GM12878 (cell line): ENCODE data around the gene STAT5A. TPM values are rescaled to one million over a fixed set of nuclear protein-coding genes. Genes with fewer than 3 reads are reported as not detected.

Source experiments
- ATAC-seq: fragments of 200-7000 bp; cut with Tn5 transposase; 3 replicates; pipeline ENCODE4 v1.9.1; 2020; ENCODE audit warnings: mild to moderate bottlenecking, moderate library complexity
- BruUV-seq: library from RNA; stranded (reverse); fragments of 400-500 nt; replicated peaks from 2 replicates; lab custom pipeline; 2021; lab: Mats Ljungman, UMichigan
- CTCF ChIA-PET: fragments of 300-600 bp; sonication (Branson Sonifier 250); formaldehyde crosslinking; extraction: SDS; loops from one replicate; lab custom pipeline; 2021; ENCODE audit warnings: inconsistent platforms; lab: Yijun Ruan, JAX
- POLR2A ChIA-PET: fragments of 350-600 bp; formaldehyde crosslinking; extraction: SDS; loops from one replicate; lab custom pipeline; 2021; ENCODE audit warnings: inconsistent platforms; lab: Charles Lee
- RAD21 ChIA-PET: fragments of 300-600 bp; sonication (Branson Sonifier 250); formaldehyde crosslinking; loops from one replicate; lab custom pipeline; 2023; ENCODE audit warnings: antibody characterized with exemption; ENCODE audit not compliant: unreplicated experiment; lab: Charles Lee
- SMC1A ChIA-PET: fragments of 300-600 bp; sonication (Branson Sonifier 250); formaldehyde crosslinking; loops from one replicate; lab custom pipeline; 2023; ENCODE audit not compliant: unreplicated experiment, uncharacterized antibody; lab: Charles Lee
- DNase-seq: peaks from one replicate; pipeline ENCODE4 v3.0.0-alpha.2; 2011; ENCODE audit warnings: low read depth, low spot score
- FAIRE-seq: peaks from 3 replicates; lab custom pipeline; 2011; peaks lifted over from hg19 to GRCh38; lab: Jason Lieb, UNC
- H2AFZ ChIP-seq: 2 replicates; pipeline ENCODE4 v1.6.0; 2011; ENCODE audit warnings: low read depth, low read length, control low read depth; ENCODE audit not compliant: control insufficient read depth
- H3K27ac ChIP-seq: 2 replicates; pipeline ENCODE4 v1.5.1; 2011; ENCODE audit warnings: control low read depth; ENCODE audit not compliant: control insufficient read depth, insufficient read depth
- H3K27me3 ChIP-seq, 2 experiments: replicated peaks in 1 of 2; 2 replicates each; pipeline versions ENCODE4 v1.6.0 to v1.6.1; 2011; ENCODE audit warnings: low read length in 1 of 2; ENCODE audit not compliant: control insufficient read depth in 2 of 2, insufficient read depth in 2 of 2
- H3K36me3 ChIP-seq, 2 experiments: 2 replicates each; pipeline ENCODE4 v1.5.1; 2011; ENCODE audit warnings: low read length in 1 of 2; ENCODE audit not compliant: control insufficient read depth in 2 of 2, insufficient read depth in 2 of 2
- H3K4me1 ChIP-seq: 2 replicates; pipeline ENCODE4 v1.6.1; 2011; ENCODE audit warnings: mild to moderate bottlenecking, low read length, moderate library complexity, mixed read lengths; ENCODE audit not compliant: control insufficient read depth, insufficient read depth
- H3K4me2 ChIP-seq: 2 replicates; pipeline ENCODE4 v1.6.0; 2011; ENCODE audit warnings: control low read depth; ENCODE audit not compliant: control insufficient read depth, insufficient read depth
- H3K4me3 ChIP-seq: fragments of 200-600 bp; sonication (generic); 2 replicates; pipeline ENCODE4 v1.5.1; 2016
- H3K79me2 ChIP-seq: 2 replicates; pipeline ENCODE4 v1.6.0; 2011; ENCODE audit warnings: low read length; ENCODE audit not compliant: control insufficient read depth, insufficient read depth
- H3K9ac ChIP-seq: 2 replicates; pipeline ENCODE4 v1.8.0; 2011; ENCODE audit warnings: low read length, control low read depth, mixed read lengths; ENCODE audit not compliant: control insufficient read depth, insufficient read depth
- H3K9me3 ChIP-seq: replicated peaks from 3 replicates; pipeline ENCODE4 v1.5.1; 2011; ENCODE audit warnings: mild to moderate bottlenecking, low read length; ENCODE audit not compliant: control insufficient read depth, insufficient read depth
- H4K20me1 ChIP-seq: 2 replicates; pipeline ENCODE4 v1.6.0; 2011; ENCODE audit not compliant: control insufficient read depth, insufficient read depth
- ATF2 ChIP-seq: IDR thresholded peaks from 2 replicates; pipeline ENCODE4 v1.6.1; 2012; ENCODE audit warnings: low read length, inconsistent platforms
- BRCA1 ChIP-seq: IDR thresholded peaks from 2 replicates; pipeline ENCODE4 v1.6.1; 2011; ENCODE audit warnings: low read depth, low read length, improper control_type of control experiment
- CBX5 ChIP-seq: sonication (generic); IDR thresholded peaks from 2 replicates; pipeline ENCODE4 v1.6.1; 2016; ENCODE audit warnings: low read depth, moderate library complexity, mild to moderate bottlenecking, inconsistent platforms
- CTCF ChIP-seq, 3 experiments: IDR thresholded peaks in 2 of 3; conservative IDR thresholded peaks in 1 of 3; 2 replicates each; pipeline ENCODE4 v1.5.1; 2011; ENCODE audit warnings: low read depth in 3 of 3, low read length in 3 of 3, mild to moderate bottlenecking in 3 of 3, control low read depth in 2 of 3, moderate library complexity in 2 of 3, inconsistent platforms in 1 of 3, mixed read lengths in 1 of 3; ENCODE audit not compliant: control insufficient read depth in 2 of 3, insufficient read depth in 1 of 3; ENCODE audit errors: extremely low read depth in 1 of 3
- ETV6 ChIP-seq, 2 experiments: fragments of 450-650 bp in 1 of 2; IDR thresholded peaks in 1 of 2; conservative IDR thresholded peaks in 1 of 2; 2 replicates each; pipeline ENCODE4 v1.6.1; 2014; ENCODE audit warnings: antibody characterized with exemption in 1 of 2, borderline replicate concordance in 1 of 2, low read depth in 1 of 2, mild to moderate bottlenecking in 1 of 2, moderate library complexity in 1 of 2
- NBN ChIP-seq: fragments of 450-650 bp; IDR thresholded peaks from 2 replicates; pipeline ENCODE4 v1.6.1; 2016
- PAX8 ChIP-seq: fragments of 450-650 bp; IDR thresholded peaks from 2 replicates; pipeline ENCODE4 v1.6.1; 2017; ENCODE audit warnings: mild to moderate bottlenecking, moderate library complexity
- RAD51 ChIP-seq: fragments of 450-650 bp; IDR thresholded peaks from 2 replicates; pipeline ENCODE4 v1.6.1; 2016; ENCODE audit warnings: moderate library complexity, mild to moderate bottlenecking, inconsistent platforms
- RUNX3 ChIP-seq: IDR thresholded peaks from 2 replicates; pipeline ENCODE4 v1.6.1; 2012; ENCODE audit warnings: low read length, inconsistent platforms
- TAF1 ChIP-seq: IDR thresholded peaks from 2 replicates; pipeline ENCODE4 v1.6.1; 2011; ENCODE audit warnings: mild to moderate bottlenecking, low read depth, low read length, borderline replicate concordance
- TCF3 ChIP-seq: IDR thresholded peaks from 2 replicates; pipeline ENCODE4 v1.6.1; 2012; ENCODE audit warnings: low read depth, mild to moderate bottlenecking, low read length, borderline replicate concordance; ENCODE audit not compliant: insufficient read depth
- USF1 ChIP-seq: IDR thresholded peaks from 2 replicates; pipeline ENCODE4 v1.6.1; 2011; ENCODE audit warnings: borderline replicate concordance, low read depth, mild to moderate bottlenecking, moderate library complexity, mixed read lengths, low read length; ENCODE audit not compliant: insufficient read depth; ENCODE audit errors: extremely low read length
- WGBS: methylation state at CpG from one replicate; pipeline ENCODE4 v1.1.6; 2016; ENCODE audit warnings: low lambda C conversion rate; ENCODE audit not compliant: insufficient replicate concordance, insufficient coverage; ENCODE audit errors: missing lambda C conversion rate; 5-methylcytosine and 5-hydroxymethylcytosine counted together
- in situ Hi-C: fragments of 300-500 bp; cut with MboI; formaldehyde crosslinking; loops from 9 replicates; pipeline ENCODE4 v1.14.3; 2018; ENCODE audit warnings: mixed read lengths
- intact Hi-C: fragments of 100-400 bp; cut with micrococcal nuclease; formaldehyde crosslinking; loops from one replicate; pipeline ENCODE4 v1.14.2; 2022; ENCODE audit not compliant: unreplicated experiment
- polyA plus RNA-seq, 11 experiments: library from polyadenylated mRNA; depleted of rRNA in 4 of 11; unstranded in 6 of 11; stranded (reverse) in 5 of 11; fragments of >200 nt; fragmentation: Nextera tagmentation in 4 of 11; fragmentation: Illumina TruSeq in 1 of 11; extraction: Ambion mirVana in 4 of 11; extraction: Trizol in 1 of 11; gene quantifications; 1 replicate in 1 of 11; 2 replicates in 10 of 11; pipeline versions ENCODE4 v1.2.1 to v1.2.3, GENCODE V29; 2011 to 2016; ENCODE audit warnings: inconsistent platforms in 2 of 11, missing spikeins in 2 of 11, low read depth in 1 of 11
- total RNA-seq, 4 experiments: library from RNA; depleted of rRNA in 3 of 4; stranded (reverse); fragments of >200 nt in 3 of 4; fragmentation: Illumina TruSeq in 1 of 4; extraction: Trizol in 1 of 4; gene quantifications; 2 replicates each; pipeline versions ENCODE4 v1.2.1 to v1.2.3, GENCODE V29; 2013 to 2021

STAT5A gene
- total and polyA plus RNA-seq, 10 of the 15 experiments (the other 5 are each of a cell fraction or from before 2014, with no cell fraction given): 14.8 to 86.4 (median 41.5) TPM

- DNase-seq (no peak), ATAC-seq (no peak), FAIRE-seq (no peak)
- H3K36me3 ChIP-seq: peaks cover 9 to 32% of the 10 kb centered on the region in 2 experiments
- intact Hi-C loops (no loop called here), in situ Hi-C loops (no loop called here)
- H3K4me1 ChIP-seq: peaks cover 12% of the 10 kb centered on the region
- H3K9ac ChIP-seq: no peak overlapping the region
- no peaks in the 10 kb centered on the region for H3K9me3 ChIP-seq
- H3K4me3 ChIP-seq: no peak overlapping the region
- no peak overlapping the region for H3K27ac ChIP-seq
- ChIA-PET POLR2A (interaction anchor here (1.4 kb wide), 1 partner anchor 72 kb away, joined by 4 read pairs; no protein-coding TSS in a partner anchor), SMC1A (interaction anchor here (0.7 to 23.8 kb wide), 4 partner anchors 11 to 74 kb away, joined by 3 to 528 read pairs (median 4); partner anchors contain the start of gene STAT3), CTCF (interaction anchor here (0.7 to 22.1 kb wide), 7 partner anchors 11 to 101 kb away, joined by 3 to 732 read pairs (median 4); partner anchors contain the start of gene STAT3), RAD21 (interaction anchor here (0.6 to 21.1 kb wide), 4 partner anchors 11 to 143 kb away, joined by 3 to 373 read pairs (median 4); no protein-coding TSS in a partner anchor)
- no peak for TF ChIP-seq TCF3
- TF ChIP-seq RUNX3: no peak
- no peak for TF ChIP-seq ETV6 (conservative IDR thresholded peaks at IDR 0.05 in 1 of 2, IDR thresholded peaks at IDR 0.05 in 1 of 2; ENCODE audit: borderline replicate concordance in 1 of 2, low read depth in 1 of 2)
- no peak for TF ChIP-seq ATF2
- TF ChIP-seq CBX5: no peak
- TF ChIP-seq RAD51: no peak
- no peak for TF ChIP-seq TAF1
- no peak for TF ChIP-seq NBN
- no peak for TF ChIP-seq CTCF (IDR thresholded peaks at IDR 0.05 in 2 of 3, conservative IDR thresholded peaks at IDR 0.05 in 1 of 3; ENCODE audit: control insufficient read depth in 2 of 3, extremely low read depth in 1 of 3, insufficient read depth in 1 of 3, low read depth in 3 of 3, low read length in 3 of 3)
- TF ChIP-seq USF1: no peak
- TF ChIP-seq BRCA1: no peak
- no peak for TF ChIP-seq PAX8
- H2AFZ ChIP-seq: no peak overlapping the region
- no peaks in the 10 kb centered on the region for H4K20me1 ChIP-seq
- no peak overlapping the region for H3K4me2 ChIP-seq
- H3K27me3 ChIP-seq: no peaks in the 10 kb centered on the region
- H3K79me2 ChIP-seq: no peaks in the 10 kb centered on the region
- WGBS: 94% methylated on average over 7 of the region's 7 CpGs
- BruUV-seq: no TSS peak
These were observed 36.7 kb downstream of the STAT5A start for GRCh38 chr17:42325026-42325425.
